ENCODE measurements around the gene SNCG. TPM values are rescaled to one million over a fixed set of nuclear protein-coding genes. Genes with fewer than 3 reads are reported as not detected.
A peak's percentile ranks its signal among the peaks of the same experiment; 100 is the strongest.

Gene SNCG
- polyA plus RNA-seq, 1 donor from 2014 or later: 6.1 TPM

- Histone ChIP-seq H3K36me3 (ENCODE audit: insufficient read depth, low read length) (no peaks in the 10 kb centered on the region), H3K27ac (ENCODE audit: low read length) (peak overlapping the region; percentile 32), H3K4me2 (ENCODE audit: low read length) (peak overlapping the region; percentile 16), H3K4me3 (ENCODE audit: low read length) (peak overlapping the region; percentile 43), H3K27me3 (ENCODE audit: insufficient read depth, low read depth, low read length) (no peaks in the 10 kb centered on the region), H3K79me2 (replicated peaks; ENCODE audit: insufficient read depth, low read length) (no peaks in the 10 kb centered on the region), H3K9ac (ENCODE audit: low read length) (no peak overlapping the region), H2AFZ (ENCODE audit: low read depth, low read length) (no peak overlapping the region), H3F3A (ENCODE audit: insufficient read depth, low read length, poor library complexity, severe bottlenecking) (peaks cover 5% of the 10 kb centered on the region), H3K9me3 (ENCODE audit: low read length) (no peaks in the 10 kb centered on the region), H3K9me2 (ENCODE audit: insufficient read depth, low read length) (no peaks in the 10 kb centered on the region), H4K20me1 (ENCODE audit: insufficient read depth) (no peaks in the 10 kb centered on the region)
- TF ChIP-seq SMC3 (conservative IDR thresholded peaks at IDR 0.05; ENCODE audit: poor library complexity) (peak; percentile 27), RAD21 (conservative IDR thresholded peaks at IDR 0.05) (peak; percentile 25), CTCF (IDR thresholded peaks at IDR 0.05; ENCODE audit: poor library complexity, severe bottlenecking) (no peak), POLR2AphosphoS5 (IDR thresholded peaks at IDR 0.05) (peak; percentile 19), EP300 (conservative IDR thresholded peaks at IDR 0.05; ENCODE audit: poor library complexity, severe bottlenecking) (peak; percentile 32), REST (IDR thresholded peaks at IDR 0.05; ENCODE audit: borderline replicate concordance) (peak; percentile 44)
Measured at GRCh38 chr10:86929468-86930380, 28.7 kb upstream of the SNCG start.

GRCh38 chr10:86931872-86932271, 26.5 kb upstream of the SNCG start:
- Histone ChIP-seq H3K9me2 (ENCODE audit: insufficient read depth, low read length) (no peaks in the 10 kb centered on the region), H3K4me2 (ENCODE audit: low read length) (no peak overlapping the region), H3K9me3 (ENCODE audit: low read length) (no peaks in the 10 kb centered on the region), H2AFZ (ENCODE audit: low read depth, low read length) (no peak overlapping the region), H3F3A (ENCODE audit: insufficient read depth, low read length, poor library complexity, severe bottlenecking) (peaks cover 5% of the 10 kb centered on the region), H3K4me3 (ENCODE audit: low read length) (no peak overlapping the region), H3K27me3 (ENCODE audit: insufficient read depth, low read depth, low read length) (no peaks in the 10 kb centered on the region), H3K9ac (ENCODE audit: low read length) (no peak overlapping the region), H3K36me3 (ENCODE audit: insufficient read depth, low read length) (no peaks in the 10 kb centered on the region), H4K20me1 (ENCODE audit: insufficient read depth) (no peaks in the 10 kb centered on the region), H3K27ac (ENCODE audit: low read length) (no peak overlapping the region), H3K79me2 (replicated peaks; ENCODE audit: insufficient read depth, low read length) (no peaks in the 10 kb centered on the region)
- no peak for TF ChIP-seq TAF1 (IDR thresholded peaks at IDR 0.05; ENCODE audit: low read depth)
- no peak for TF ChIP-seq SMC3 (conservative IDR thresholded peaks at IDR 0.05; ENCODE audit: poor library complexity)
- no peak for TF ChIP-seq MXI1 (conservative IDR thresholded peaks at IDR 0.05; ENCODE audit: poor library complexity, severe bottlenecking)
- TF ChIP-seq CTCF (IDR thresholded peaks at IDR 0.05; ENCODE audit: poor library complexity, severe bottlenecking): no peak
- no peak for TF ChIP-seq POLR2AphosphoS5 (IDR thresholded peaks at IDR 0.05)
- TF ChIP-seq EP300 (conservative IDR thresholded peaks at IDR 0.05; ENCODE audit: poor library complexity, severe bottlenecking): no peak
- no peak for TF ChIP-seq REST (IDR thresholded peaks at IDR 0.05; ENCODE audit: borderline replicate concordance)
- TF ChIP-seq EZH2 (IDR thresholded peaks at IDR 0.05; ENCODE audit: borderline replicate concordance, insufficient read depth, low read length, poor library complexity, severe bottlenecking): no peak
- no peak for TF ChIP-seq RAD21 (conservative IDR thresholded peaks at IDR 0.05)
